ENCODE results near the gene SP4.
"Not testable (repeated sequence)": the region's sequence is repeated elsewhere in the genome, so short reads cannot be mapped to it uniquely, and the experiment has no call there.

GRCh38 chr7:21533646-21534045, 105.8 kb downstream of the SP4 start:
- not testable (repeated sequence) for TF ChIP-seq CREB5 (CRISPR knock-in tag; IDR thresholded peaks at IDR 0.05; ENCODE audit: low read depth); CSDC2 (CRISPR knock-in tag; IDR thresholded peaks at IDR 0.05); ESRRG (CRISPR knock-in tag; IDR thresholded peaks at IDR 0.05); ZNF70 (CRISPR knock-in tag; IDR thresholded peaks at IDR 0.05); ZFP30 (CRISPR knock-in tag; IDR thresholded peaks at IDR 0.05); POU6F1 (CRISPR knock-in tag; IDR thresholded peaks at IDR 0.05; ENCODE audit: borderline replicate concordance, low read depth)

Measured in SK-N-SH treated with all-trans-retinoic acid at 6 μM for 48 hours (cell line).